CD4-positive, alpha-beta T cell (primary cell): ENCODE results near the gene IFFO2. TPM values are rescaled to one million over a fixed set of nuclear protein-coding genes. Genes with fewer than 3 reads are reported as not detected.

Source experiments
- ATAC-seq: fragments of 200-7000 bp; cut with Tn5 transposase; one replicate; pipeline ENCODE4 v1.10.0; 2022; ENCODE audit warnings: mild to moderate bottlenecking; ENCODE audit not compliant: poor library complexity
- CTCF ChIA-PET: fragments of 350-600 bp; sonication (Branson Sonifier 250); formaldehyde crosslinking; loops from one replicate; lab custom pipeline; 2021; ENCODE audit warnings: antibody characterized with exemption, inconsistent platforms; lab: Charles Lee
- POLR2A ChIA-PET: fragments of 350-600 bp; sonication (Branson Sonifier 250); formaldehyde crosslinking; loops from one replicate; lab custom pipeline; 2021; ENCODE audit warnings: antibody characterized with exemption, inconsistent platforms; lab: Charles Lee
- DNase-seq, 14 experiments: peaks; one replicate each; pipeline ENCODE4 v3.0.0-alpha.2; 2013 to 2020; ENCODE audit warnings: mixed read lengths in 2 of 14
- H3K27ac ChIP-seq, 2 donors: one replicate each; pipeline versions ENCODE4 v1.5.1 to v1.7.0; 2013; ENCODE audit warnings: low read length in 2 of 2, low read depth in 1 of 2, mild to moderate bottlenecking in 1 of 2
- H3K27me3 ChIP-seq, 2 experiments: 1 replicate in 1 of 2; 2 replicates in 1 of 2; pipeline versions ENCODE4 v1.6.1 to v1.7.0; 2013; ENCODE audit warnings: low read length in 2 of 2, control low read depth in 1 of 2, mild to moderate bottlenecking in 1 of 2, moderate library complexity in 1 of 2; ENCODE audit not compliant: insufficient read depth in 2 of 2, control insufficient read depth in 1 of 2
- H3K36me3 ChIP-seq: one replicate; pipeline ENCODE4 v1.6.1; 2013; ENCODE audit warnings: low read length, control low read depth; ENCODE audit not compliant: insufficient read depth
- H3K4me1 ChIP-seq: one replicate; pipeline ENCODE4 v1.6.1; 2013; ENCODE audit warnings: low read length, control low read depth; ENCODE audit not compliant: insufficient read depth
- H3K4me3 ChIP-seq: one replicate; pipeline ENCODE4 v1.5.1; 2013; ENCODE audit warnings: mild to moderate bottlenecking, low read length, moderate library complexity
- H3K9me3 ChIP-seq, 2 experiments: 1 replicate in 1 of 2; 2 replicates in 1 of 2; pipeline versions ENCODE4 v1.6.1 to v1.7.0; 2013; ENCODE audit warnings: low read length in 2 of 2, mild to moderate bottlenecking in 2 of 2, control low read depth in 1 of 2, moderate library complexity in 1 of 2; ENCODE audit not compliant: control insufficient read depth in 1 of 2, insufficient read depth in 1 of 2
- H3K27ac Mint-ChIP-seq: one replicate; pipeline ENCODE4 v1.8.0; 2020; ENCODE audit warnings: mixed read lengths
- H3K27me3 Mint-ChIP-seq: one replicate; pipeline ENCODE4 v1.8.0; 2021; ENCODE audit warnings: mixed read lengths
- H3K36me3 Mint-ChIP-seq: one replicate; pipeline ENCODE4 v1.8.0; 2021; ENCODE audit warnings: low read depth, mixed read lengths
- H3K4me1 Mint-ChIP-seq: one replicate; pipeline ENCODE4 v1.8.0; 2021; ENCODE audit warnings: low read depth, mixed read lengths
- H3K4me3 Mint-ChIP-seq: one replicate; pipeline ENCODE4 v1.8.0; 2020; ENCODE audit warnings: mild to moderate bottlenecking, mixed read lengths
- H3K9me3 Mint-ChIP-seq: one replicate; pipeline ENCODE4 v1.8.0; 2020; ENCODE audit warnings: mixed read lengths
- intact Hi-C, 2 experiments: fragments of 100-400 bp; cut with DNase I in 1 of 2; cut with micrococcal nuclease in 1 of 2; formaldehyde crosslinking; loops; one replicate each; pipeline versions ENCODE4 v1.15.1 to v1.9.0; 2023 to 2025; cut with DNase I, micrococcal nuclease
- total RNA-seq, 174 experiments: library from RNA in 2 of 174; stranded (reverse) in 2 of 174; gene quantifications; one replicate each; pipeline ENCODE4 v1.2.3 and lab custom pipeline; 2021 to 2026
- TF ChIP-seq, protein P1 (sequence below): fragments of 200-600 bp; IDR thresholded peaks from one replicate; pipeline ENCODE4 v1.8.0; 2022; ENCODE audit warnings: antibody characterized with exemption, mild to moderate bottlenecking

The IFFO2 gene
- total RNA-seq, 2 experiments from 2014 or later: 106 to 112 TPM

GRCh38 chr1:18974005-18974404, 17.5 kb upstream of the IFFO2 start:
- no peaks in the 10 kb centered on the region for H3K9me3 Mint-ChIP-seq
- Histone ChIP-seq H3K4me3 (no peak overlapping the region), H3K27ac (no peak overlapping the region), H3K4me1 (peaks cover 3% of the 10 kb centered on the region), H3K27me3 (peaks cover 3% of the 10 kb centered on the region in 2 experiments), H3K9me3 (no peaks in the 10 kb centered on the region), H3K36me3 (no peaks in the 10 kb centered on the region)
- H3K4me3 Mint-ChIP-seq: no peak overlapping the region
- no peak for DNase-seq
- no peak for ATAC-seq
- intact Hi-C loops: loop anchor here in 1 of 2 experiments (5.0 kb wide), 1 partner anchor 123 kb away; no protein-coding TSS in a partner anchor
- H3K27me3 Mint-ChIP-seq: peaks cover 4% of the 10 kb centered on the region
- no peak overlapping the region for H3K27ac Mint-ChIP-seq
- no peaks in the 10 kb centered on the region for H3K4me1 Mint-ChIP-seq
- CTCF ChIA-PET: interaction anchor here (2.8 to 2.9 kb wide), 2 partner anchors 61 to 90 kb away, joined by 22 to 35 read pairs; no protein-coding TSS in a partner anchor
- H3K36me3 Mint-ChIP-seq: no peaks in the 10 kb centered on the region
- TF ChIP-seq, protein P1, sequence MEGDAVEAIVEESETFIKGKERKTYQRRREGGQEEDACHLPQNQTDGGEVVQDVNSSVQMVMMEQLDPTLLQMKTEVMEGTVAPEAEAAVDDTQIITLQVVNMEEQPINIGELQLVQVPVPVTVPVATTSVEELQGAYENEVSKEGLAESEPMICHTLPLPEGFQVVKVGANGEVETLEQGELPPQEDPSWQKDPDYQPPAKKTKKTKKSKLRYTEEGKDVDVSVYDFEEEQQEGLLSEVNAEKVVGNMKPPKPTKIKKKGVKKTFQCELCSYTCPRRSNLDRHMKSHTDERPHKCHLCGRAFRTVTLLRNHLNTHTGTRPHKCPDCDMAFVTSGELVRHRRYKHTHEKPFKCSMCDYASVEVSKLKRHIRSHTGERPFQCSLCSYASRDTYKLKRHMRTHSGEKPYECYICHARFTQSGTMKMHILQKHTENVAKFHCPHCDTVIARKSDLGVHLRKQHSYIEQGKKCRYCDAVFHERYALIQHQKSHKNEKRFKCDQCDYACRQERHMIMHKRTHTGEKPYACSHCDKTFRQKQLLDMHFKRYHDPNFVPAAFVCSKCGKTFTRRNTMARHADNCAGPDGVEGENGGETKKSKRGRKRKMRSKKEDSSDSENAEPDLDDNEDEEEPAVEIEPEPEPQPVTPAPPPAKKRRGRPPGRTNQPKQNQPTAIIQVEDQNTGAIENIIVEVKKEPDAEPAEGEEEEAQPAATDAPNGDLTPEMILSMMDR: no peak
- POLR2A ChIA-PET: interaction anchor here (2.8 to 3.3 kb wide), 2 partner anchors 18 to 71 kb away, joined by 16 to 23 read pairs; partner anchors contain the start of genes ALDH4A1 and IFFO2

GRCh38 chr1:18973446-18973955, 17.0 kb upstream of the IFFO2 start:
- H3K9me3 Mint-ChIP-seq: no peaks in the 10 kb centered on the region
- Histone ChIP-seq H3K9me3 (no peaks in the 10 kb centered on the region), H3K27me3 (no peaks in the 10 kb centered on the region), H3K27ac (no peak overlapping the region), H3K36me3 (no peaks in the 10 kb centered on the region), H3K4me3 (no peak overlapping the region), H3K4me1 (peaks cover 3% of the 10 kb centered on the region)
- no peak for DNase-seq
- ChIA-PET POLR2A (interaction anchor here (1.3 to 3.3 kb wide), 6 partner anchors 18 to 89 kb away, joined by 6 to 23 read pairs (median 10); partner anchors contain the start of genes ALDH4A1 and IFFO2), CTCF (interaction anchor here (1.0 to 2.9 kb wide), 5 partner anchors 43 to 89 kb away, joined by 4 to 60 read pairs (median 22); no protein-coding TSS in a partner anchor)
- no peak overlapping the region for H3K27ac Mint-ChIP-seq
- H3K4me3 Mint-ChIP-seq: no peak overlapping the region
- no peaks in the 10 kb centered on the region for H3K27me3 Mint-ChIP-seq
- H3K36me3 Mint-ChIP-seq: no peaks in the 10 kb centered on the region
- TF ChIP-seq, protein P1: no peak
- intact Hi-C loops: loop anchor here in 1 of 2 experiments (5.0 kb wide), 1 partner anchor 124 kb away; no protein-coding TSS in a partner anchor
- no peaks in the 10 kb centered on the region for H3K4me1 Mint-ChIP-seq
- no peak for ATAC-seq

- Mint-ChIP-seq H3K9me3 (no peaks in the 10 kb centered on the region), H3K27me3 (no peaks in the 10 kb centered on the region)
- peak in 2 of 14 experiments; percentile 22 to 38 for DNase-seq
Measured at GRCh38 chr1:18972991-18973390, 16.5 kb upstream of the IFFO2 start.

More at GRCh38 chr1:18972991-18973390, 16.5 kb upstream of the IFFO2 start:
- no peak for ATAC-seq
- no peak overlapping the region for H3K4me3 ChIP-seq
- TF ChIP-seq, protein P1: no peak
- intact Hi-C loops: loop anchor here (1.0 to 5.0 kb wide), 5 partner anchors 47 to 124 kb away; no protein-coding TSS in a partner anchor
- Mint-ChIP-seq H3K36me3 (no peaks in the 10 kb centered on the region), H3K4me1 (no peaks in the 10 kb centered on the region), H3K4me3 (no peak overlapping the region), H3K27ac (no peak overlapping the region)
- no peaks in the 10 kb centered on the region for H3K36me3 ChIP-seq
- H3K9me3 ChIP-seq: no peaks in the 10 kb centered on the region
- H3K27me3 ChIP-seq: no peaks in the 10 kb centered on the region
- ChIA-PET POLR2A (interaction anchor here (1.1 to 3.3 kb wide), 8 partner anchors 17 to 100 kb away, joined by 3 to 23 read pairs (median 8); partner anchors contain the start of genes ALDH4A1 and IFFO2), CTCF (interaction anchor here (0.7 to 2.9 kb wide), 9 partner anchors 16 to 89 kb away, joined by 3 to 60 read pairs (median 6); partner anchors contain the start of genes ALDH4A1 and IFFO2)
- H3K27ac ChIP-seq: no peak overlapping the region
- peaks cover 3% of the 10 kb centered on the region for H3K4me1 ChIP-seq
